T-helper 1 cell treated with Interleukin-12 subunit alpha and Interleukin-12 subunit beta and Interleukin-4 antibody, amounts not matched to agents 30 μg/mL and 1 μg/mL, for 36 hours (primary cell): ENCODE measurements around the gene MYH3.

Experiments
- H3K27ac Mint-ChIP-seq: one replicate; pipeline ENCODE4 v1.8.0; 2021; ENCODE audit warnings: mild to moderate bottlenecking, mixed read lengths
- H3K27me3 Mint-ChIP-seq: one replicate; pipeline ENCODE4 v1.8.0; 2021; ENCODE audit warnings: low read depth, mixed read lengths
- H3K36me3 Mint-ChIP-seq: one replicate; pipeline ENCODE4 v1.8.0; 2021; ENCODE audit warnings: low read depth, mixed read lengths
- H3K4me1 Mint-ChIP-seq: one replicate; pipeline ENCODE4 v1.8.0; 2021; ENCODE audit warnings: low read depth, mixed read lengths
- H3K4me3 Mint-ChIP-seq: one replicate; pipeline ENCODE4 v1.8.0; 2021; ENCODE audit warnings: mild to moderate bottlenecking, moderate library complexity, mixed read lengths
- H3K9me3 Mint-ChIP-seq: one replicate; pipeline ENCODE4 v1.8.0; 2021; ENCODE audit warnings: mixed read lengths

Gene MYH3

DNA sequence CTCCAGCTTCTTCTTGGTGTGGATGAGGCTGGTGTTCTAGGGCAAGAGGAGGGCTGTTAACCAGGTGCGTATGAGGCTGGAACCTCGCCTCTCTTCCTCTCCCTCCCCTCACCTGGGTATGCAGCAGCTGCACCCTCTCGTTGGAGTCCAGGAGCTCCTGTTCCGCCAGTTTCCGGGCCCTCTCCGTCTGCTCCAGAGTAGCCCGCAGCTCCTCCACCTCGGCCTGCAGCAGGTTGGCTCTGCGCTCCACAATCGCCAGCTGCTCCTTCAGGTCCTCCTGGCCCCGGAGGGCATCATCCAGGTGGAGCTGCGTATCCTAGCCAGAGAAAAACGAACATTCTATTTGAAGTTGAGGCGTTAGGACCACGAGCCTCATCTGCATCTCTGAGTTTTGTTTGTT is 25.4 kb downstream of the MYH3 start:
- Mint-ChIP-seq H3K4me3 (no peak overlapping the region), H3K27me3 (no peaks in the 10 kb centered on the region), H3K27ac (no peak overlapping the region), H3K36me3 (peaks cover 8% of the 10 kb centered on the region), H3K4me1 (peaks cover 5% of the 10 kb centered on the region), H3K9me3 (no peaks in the 10 kb centered on the region)

- Mint-ChIP-seq H3K9me3 (no peaks in the 10 kb centered on the region), H3K4me1 (peaks cover 5% of the 10 kb centered on the region), H3K4me3 (no peak overlapping the region), H3K36me3 (peaks cover 8% of the 10 kb centered on the region), H3K27me3 (no peaks in the 10 kb centered on the region), H3K27ac (no peak overlapping the region)
Measured at GRCh38 chr17:10631048-10631700, 25.9 kb downstream of the MYH3 start.

DNA sequence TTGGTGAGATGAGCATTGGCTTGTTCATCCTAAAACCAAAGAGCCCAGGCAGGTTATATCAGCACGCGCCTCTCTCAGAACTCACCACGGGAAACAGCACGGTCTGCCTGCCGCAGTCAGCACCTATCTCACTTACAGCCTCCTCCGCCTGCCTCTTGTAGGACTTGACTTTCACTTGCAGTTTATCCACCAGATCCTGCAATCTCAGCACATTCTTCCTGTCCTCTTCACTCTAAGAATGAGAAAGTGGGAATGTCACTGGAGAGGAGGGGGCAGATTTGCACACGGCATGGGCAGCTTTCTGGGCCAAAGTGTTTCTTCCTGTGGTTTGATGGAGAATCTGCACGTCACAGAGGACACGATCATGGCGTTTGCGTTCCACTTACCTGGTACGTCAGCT is 27.4 kb downstream of the MYH3 start:
- Mint-ChIP-seq H3K9me3 (no peaks in the 10 kb centered on the region), H3K36me3 (peaks cover 4% of the 10 kb centered on the region), H3K4me3 (no peak overlapping the region), H3K27ac (no peak overlapping the region), H3K27me3 (no peaks in the 10 kb centered on the region), H3K4me1 (peaks cover 2% of the 10 kb centered on the region)

DNA sequence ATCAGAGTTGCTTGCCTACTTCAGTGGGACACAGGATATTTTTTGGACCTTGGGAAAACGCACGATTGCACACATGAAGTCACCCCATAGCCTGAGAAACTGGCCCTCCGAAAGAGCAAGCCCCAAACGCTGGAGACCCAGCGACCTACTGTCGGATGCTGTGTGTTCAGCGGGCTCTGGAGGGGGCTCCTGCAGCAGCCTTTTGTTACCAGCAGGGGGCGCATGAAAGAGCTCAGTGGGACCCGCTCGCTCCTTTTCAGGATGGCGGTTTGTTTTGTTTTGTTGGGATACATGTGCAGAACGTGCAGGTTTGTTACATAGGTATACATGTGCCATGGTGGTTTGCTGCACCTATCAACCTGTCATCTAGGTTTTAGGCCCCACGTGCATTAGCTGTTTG is 28.4 kb downstream of the MYH3 start:
- no peaks in the 10 kb centered on the region for H3K27me3 Mint-ChIP-seq
- no peaks in the 10 kb centered on the region for H3K9me3 Mint-ChIP-seq
- H3K36me3 Mint-ChIP-seq = peaks cover 3% of the 10 kb centered on the region
- H3K4me3 Mint-ChIP-seq = no peak overlapping the region
- no peak overlapping the region for H3K27ac Mint-ChIP-seq
- peaks cover 2% of the 10 kb centered on the region for H3K4me1 Mint-ChIP-seq

- Mint-ChIP-seq H3K27me3 (no peaks in the 10 kb centered on the region), H3K27ac (no peak overlapping the region), H3K9me3 (no peaks in the 10 kb centered on the region), H3K4me1 (peaks cover 2% of the 10 kb centered on the region), H3K36me3 (peaks cover 3% of the 10 kb centered on the region), H3K4me3 (no peak overlapping the region)
Measured at GRCh38 chr17:10626390-10626789, 30.7 kb downstream of the MYH3 start.

GRCh38 chr17:10624969-10625368 is 32.1 kb downstream of the MYH3 start:
- Mint-ChIP-seq H3K27ac (no peak overlapping the region), H3K4me3 (no peak overlapping the region), H3K9me3 (no peaks in the 10 kb centered on the region)

DNA sequence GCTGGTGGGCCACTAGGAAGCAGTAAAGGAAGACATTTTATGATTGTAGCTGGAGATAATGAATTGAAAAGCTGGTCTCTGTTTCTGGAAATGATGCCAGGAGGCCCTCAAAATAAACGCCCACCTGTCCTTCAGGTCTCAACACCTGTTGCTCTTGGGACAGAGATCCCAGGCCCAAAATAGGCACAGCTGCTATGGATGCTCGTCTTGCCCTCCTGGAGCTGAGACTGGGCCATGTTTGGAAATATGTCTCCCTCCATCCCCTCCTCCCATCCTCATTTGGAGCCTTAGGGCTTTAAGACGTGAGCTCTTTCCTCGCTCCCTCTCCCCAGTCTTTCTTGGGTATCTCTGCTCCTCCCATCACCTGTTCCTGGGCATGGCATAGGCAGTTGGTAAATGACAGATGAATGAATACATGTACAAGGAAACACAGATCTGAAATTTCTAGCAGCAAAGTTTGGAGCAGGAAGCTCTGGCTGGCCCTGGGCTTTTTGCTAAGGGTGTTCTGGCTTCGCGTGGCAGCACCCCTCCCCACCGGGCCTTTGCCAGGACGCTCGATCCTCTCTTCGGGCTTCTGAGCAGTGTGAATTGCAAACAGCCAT is 33.3 kb downstream of the MYH3 start:
- H3K27ac Mint-ChIP-seq = no peak overlapping the region
- H3K4me3 Mint-ChIP-seq = no peak overlapping the region
- H3K9me3 Mint-ChIP-seq = no peaks in the 10 kb centered on the region
- H3K36me3 Mint-ChIP-seq = no peaks in the 10 kb centered on the region
- H3K27me3 Mint-ChIP-seq = no peaks in the 10 kb centered on the region
- no peaks in the 10 kb centered on the region for H3K4me1 Mint-ChIP-seq

More at GRCh38 chr17:10624969-10625368, 32.1 kb downstream of the MYH3 start:
- H3K4me1 Mint-ChIP-seq = no peaks in the 10 kb centered on the region
- H3K27me3 Mint-ChIP-seq = no peaks in the 10 kb centered on the region
- peaks cover 3% of the 10 kb centered on the region for H3K36me3 Mint-ChIP-seq

DNA sequence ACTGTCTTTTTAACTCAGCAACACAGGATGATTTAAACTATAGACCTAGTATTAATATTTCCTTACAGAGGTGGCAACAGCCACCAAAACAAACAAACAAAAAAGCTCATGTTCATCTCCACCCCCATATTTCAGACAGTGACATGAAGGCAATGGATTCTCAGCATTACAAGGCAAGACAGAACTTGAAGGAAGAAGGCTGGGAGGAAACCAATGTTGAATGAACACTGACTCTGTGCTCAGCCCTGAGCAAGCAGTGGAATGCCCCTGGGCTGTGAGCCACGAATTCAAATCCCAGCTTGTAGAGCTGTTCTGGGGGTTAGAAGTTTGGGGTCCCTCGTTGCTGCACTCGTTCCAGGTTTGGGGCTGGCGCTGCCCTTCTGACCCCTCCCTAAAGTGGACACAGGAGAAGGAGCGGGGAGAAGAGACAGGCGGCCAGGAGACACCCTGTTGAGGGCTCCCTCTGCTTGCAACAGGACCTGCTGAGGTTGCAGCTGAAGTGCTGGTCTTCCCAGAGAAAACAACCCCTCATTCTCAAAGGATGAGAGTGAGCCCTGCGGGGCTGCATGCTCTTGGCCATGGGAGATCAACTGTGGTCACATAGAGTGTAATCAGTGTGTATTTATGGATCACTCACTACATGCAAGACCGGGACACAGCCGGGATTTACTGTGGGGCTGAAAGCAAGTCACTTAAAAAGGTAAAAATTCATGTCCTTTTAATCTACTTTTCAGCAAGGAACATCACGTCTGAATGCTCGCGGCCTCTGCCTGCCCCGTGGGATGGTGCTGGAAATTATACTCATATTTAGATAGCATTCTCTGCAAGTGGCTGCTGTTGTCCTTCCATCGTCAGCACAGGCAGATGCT is 34.3 kb downstream of the MYH3 start:
- Mint-ChIP-seq H3K36me3 (no peaks in the 10 kb centered on the region), H3K27ac (no peak overlapping the region)

DNA sequence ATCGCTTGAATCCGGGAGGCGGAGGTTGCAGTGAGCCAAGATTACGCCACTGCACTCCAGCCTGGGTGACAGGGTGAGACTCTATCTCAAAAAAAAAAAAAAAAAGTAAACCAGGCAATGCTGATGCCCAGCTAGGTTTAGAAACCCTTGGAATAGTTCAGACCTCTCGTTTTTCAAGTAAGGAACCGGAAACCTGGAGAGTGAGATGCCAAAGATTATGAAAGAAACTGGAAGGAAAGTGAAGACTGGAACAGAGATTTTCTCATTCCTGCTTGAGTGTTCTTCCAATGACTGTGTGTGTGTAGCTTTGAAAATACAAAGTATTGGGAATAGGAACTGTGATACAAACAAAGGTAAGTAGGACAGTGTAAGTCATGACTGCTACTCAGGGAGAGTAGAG is 35.7 kb downstream of the MYH3 start:
- H3K9me3 Mint-ChIP-seq = no peaks in the 10 kb centered on the region
- H3K27ac Mint-ChIP-seq = no peak overlapping the region
- no peaks in the 10 kb centered on the region for H3K27me3 Mint-ChIP-seq
- H3K4me1 Mint-ChIP-seq = peaks cover 2% of the 10 kb centered on the region
- no peak overlapping the region for H3K4me3 Mint-ChIP-seq
- no peaks in the 10 kb centered on the region for H3K36me3 Mint-ChIP-seq

More for the DNA sequence above, 34.3 kb downstream of the MYH3 start:
- Mint-ChIP-seq H3K4me3 (no peak overlapping the region), H3K4me1 (peaks cover 2% of the 10 kb centered on the region), H3K9me3 (no peaks in the 10 kb centered on the region), H3K27me3 (no peaks in the 10 kb centered on the region)

- Mint-ChIP-seq H3K9me3 (no peaks in the 10 kb centered on the region), H3K36me3 (no peaks in the 10 kb centered on the region), H3K4me3 (no peak overlapping the region), H3K27me3 (no peaks in the 10 kb centered on the region), H3K27ac (no peak overlapping the region), H3K4me1 (peaks cover 2% of the 10 kb centered on the region)
Measured at GRCh38 chr17:10620823-10621222, 36.3 kb downstream of the MYH3 start.

GRCh38 chr17:10618202-10618635 is 38.9 kb downstream of the MYH3 start:
- Mint-ChIP-seq H3K36me3 (no peaks in the 10 kb centered on the region), H3K4me1 (peaks cover 2% of the 10 kb centered on the region), H3K4me3 (no peak overlapping the region), H3K9me3 (no peaks in the 10 kb centered on the region), H3K27me3 (no peaks in the 10 kb centered on the region), H3K27ac (peak overlapping the region; percentile 36)

DNA sequence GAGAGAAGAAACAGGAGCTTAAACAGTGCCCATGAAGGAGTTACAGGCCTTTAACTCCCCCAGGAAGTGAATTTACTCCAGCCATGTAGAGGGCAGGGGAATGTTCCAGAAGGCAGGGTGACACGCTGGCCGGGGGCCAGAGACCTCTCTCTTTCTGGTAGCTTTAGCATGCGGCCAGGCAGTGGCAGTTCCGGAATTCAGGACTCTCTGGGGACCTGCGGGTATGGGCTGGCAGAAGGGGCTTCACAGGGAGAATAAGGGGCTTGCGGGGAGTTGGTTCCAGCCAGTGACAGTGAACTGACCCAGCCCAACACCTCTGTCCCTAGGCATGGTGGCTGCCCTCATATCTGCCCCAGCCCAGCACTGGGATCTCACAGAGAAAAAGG is 40.0 kb downstream of the MYH3 start:
- Mint-ChIP-seq H3K9me3 (no peaks in the 10 kb centered on the region), H3K27ac (no peak overlapping the region), H3K4me3 (no peak overlapping the region), H3K27me3 (no peaks in the 10 kb centered on the region), H3K36me3 (no peaks in the 10 kb centered on the region), H3K4me1 (peaks cover 2% of the 10 kb centered on the region)

DNA sequence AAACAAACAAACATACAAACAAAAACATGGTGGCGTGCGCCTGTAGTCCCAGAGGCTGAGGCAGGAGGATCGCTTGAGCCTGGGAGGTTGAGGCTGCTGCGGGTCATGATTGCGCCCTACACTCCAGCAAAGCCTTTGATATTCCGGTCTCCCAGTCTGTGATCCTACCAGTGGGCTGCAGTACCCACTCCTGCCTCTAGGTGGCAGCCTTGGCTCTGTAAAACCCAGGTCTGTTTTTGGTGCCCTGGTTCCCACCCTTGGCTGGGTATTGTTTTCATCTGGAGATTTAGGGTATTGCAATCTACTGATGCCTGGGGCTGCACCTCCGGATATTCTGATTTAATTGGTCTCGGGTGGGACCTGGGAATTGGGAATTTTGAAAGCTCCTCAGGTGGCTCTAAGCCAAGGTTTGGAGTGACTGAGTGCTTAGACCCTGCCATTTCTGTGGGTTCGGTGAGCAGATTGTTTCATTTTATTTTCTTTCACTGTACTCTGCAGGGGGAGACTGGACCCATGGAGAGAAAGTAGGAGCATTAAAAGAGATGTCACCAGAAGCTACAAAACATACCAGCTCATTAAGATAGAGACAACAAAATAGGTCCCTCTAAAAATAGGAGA is 40.5 kb downstream of the MYH3 start:
- H3K4me3 Mint-ChIP-seq = no peak overlapping the region
- H3K4me1 Mint-ChIP-seq = peaks cover 2% of the 10 kb centered on the region
- no peaks in the 10 kb centered on the region for H3K36me3 Mint-ChIP-seq
- H3K27me3 Mint-ChIP-seq = no peaks in the 10 kb centered on the region
- H3K9me3 Mint-ChIP-seq = no peaks in the 10 kb centered on the region
- no peak overlapping the region for H3K27ac Mint-ChIP-seq

- Mint-ChIP-seq H3K36me3 (no peaks in the 10 kb centered on the region), H3K4me3 (no peak overlapping the region), H3K27ac (no peak overlapping the region), H3K4me1 (peaks cover 2% of the 10 kb centered on the region), H3K27me3 (no peaks in the 10 kb centered on the region), H3K9me3 (no peaks in the 10 kb centered on the region)
Measured at GRCh38 chr17:10614536-10615155, 42.5 kb downstream of the MYH3 start.
